HEK293 (cell line): ENCODE data around the gene IL17C.

Experiments used
- SP2 ChIP-seq: fragments of 450-650 bp; formaldehyde crosslinking; IDR thresholded peaks from 2 replicates; pipeline ENCODE4 v1.5.1; 2016; ENCODE audit warnings: missing biosample characterization, missing genetic modification characterization
- TCF7L2 ChIP-seq: IDR thresholded peaks from 2 replicates; pipeline ENCODE4 v1.6.1; 2011; ENCODE audit warnings: low read depth, mild to moderate bottlenecking, inconsistent platforms, low read length, moderate library complexity, borderline replicate concordance
- WT1 ChIP-seq: fragments of 450-650 bp; formaldehyde crosslinking; IDR thresholded peaks from 2 replicates; pipeline ENCODE4 v1.5.1; 2016; ENCODE audit warnings: missing biosample characterization, missing genetic modification characterization
- YY2 ChIP-seq: fragments of 450-650 bp; formaldehyde crosslinking; IDR thresholded peaks from 2 replicates; pipeline ENCODE4 v1.5.1; 2016; ENCODE audit warnings: missing biosample characterization, missing genetic modification characterization
- ZBTB21 ChIP-seq: fragments of 450-650 bp; formaldehyde crosslinking; IDR thresholded peaks from 2 replicates; pipeline ENCODE4 v1.5.1; 2017; ENCODE audit warnings: missing biosample characterization, missing genetic modification characterization
- ZNF140 ChIP-seq: fragments of 450-650 bp; formaldehyde crosslinking; IDR thresholded peaks from 2 replicates; pipeline ENCODE4 v1.5.1; 2016; ENCODE audit warnings: missing biosample characterization, missing genetic modification characterization
- ZNF513 ChIP-seq: fragments of 450-650 bp; IDR thresholded peaks from 2 replicates; pipeline ENCODE4 v1.5.1; 2018; ENCODE audit warnings: missing biosample characterization, missing genetic modification characterization
- ZNF518A ChIP-seq: fragments of 450-650 bp; formaldehyde crosslinking; conservative IDR thresholded peaks from 2 replicates; pipeline ENCODE4 v1.5.1; 2016; ENCODE audit warnings: low read depth, missing biosample characterization, missing genetic modification characterization
- ZNF670 ChIP-seq: fragments of 450-650 bp; formaldehyde crosslinking; IDR thresholded peaks from 2 replicates; pipeline ENCODE4 v1.5.1; 2016; ENCODE audit warnings: missing biosample characterization, missing genetic modification characterization, low read depth
- ZNF843 ChIP-seq: fragments of 450-650 bp; formaldehyde crosslinking; IDR thresholded peaks from 2 replicates; pipeline ENCODE4 v1.5.1; 2016; ENCODE audit warnings: missing biosample characterization, missing genetic modification characterization
- TF ChIP-seq, protein P1 (sequence below): fragments of 450-650 bp; formaldehyde crosslinking; IDR thresholded peaks from 2 replicates; pipeline ENCODE4 v1.5.1; 2016; ENCODE audit warnings: missing biosample characterization, missing genetic modification characterization
- TF ChIP-seq, protein P2 (sequence below): IDR thresholded peaks from 2 replicates; pipeline ENCODE4 v1.6.1; 2011; ENCODE audit warnings: mild to moderate bottlenecking, low read depth, low read length, borderline replicate concordance

GRCh38 chr16:88685156-88686061, 47.0 kb downstream of the IL17C start:
- TF ChIP-seq, protein P1, sequence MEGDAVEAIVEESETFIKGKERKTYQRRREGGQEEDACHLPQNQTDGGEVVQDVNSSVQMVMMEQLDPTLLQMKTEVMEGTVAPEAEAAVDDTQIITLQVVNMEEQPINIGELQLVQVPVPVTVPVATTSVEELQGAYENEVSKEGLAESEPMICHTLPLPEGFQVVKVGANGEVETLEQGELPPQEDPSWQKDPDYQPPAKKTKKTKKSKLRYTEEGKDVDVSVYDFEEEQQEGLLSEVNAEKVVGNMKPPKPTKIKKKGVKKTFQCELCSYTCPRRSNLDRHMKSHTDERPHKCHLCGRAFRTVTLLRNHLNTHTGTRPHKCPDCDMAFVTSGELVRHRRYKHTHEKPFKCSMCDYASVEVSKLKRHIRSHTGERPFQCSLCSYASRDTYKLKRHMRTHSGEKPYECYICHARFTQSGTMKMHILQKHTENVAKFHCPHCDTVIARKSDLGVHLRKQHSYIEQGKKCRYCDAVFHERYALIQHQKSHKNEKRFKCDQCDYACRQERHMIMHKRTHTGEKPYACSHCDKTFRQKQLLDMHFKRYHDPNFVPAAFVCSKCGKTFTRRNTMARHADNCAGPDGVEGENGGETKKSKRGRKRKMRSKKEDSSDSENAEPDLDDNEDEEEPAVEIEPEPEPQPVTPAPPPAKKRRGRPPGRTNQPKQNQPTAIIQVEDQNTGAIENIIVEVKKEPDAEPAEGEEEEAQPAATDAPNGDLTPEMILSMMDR, result peak; percentile 84
- no peak for TF ChIP-seq ZNF518A (tag by site-specific recombination)
- no peak for TF ChIP-seq ZNF670
- no peak for TF ChIP-seq TCF7L2
- TF ChIP-seq ZNF140 (tag by site-specific recombination), result no peak
- no peak for TF ChIP-seq YY2 (tag by site-specific recombination)
- no peak for TF ChIP-seq WT1 (tag by site-specific recombination)
- no peak for TF ChIP-seq SP2 (tag by site-specific recombination)
- TF ChIP-seq ZNF843 (tag by site-specific recombination), result no peak
- TF ChIP-seq ZNF513, result no peak
- TF ChIP-seq, protein P2, sequence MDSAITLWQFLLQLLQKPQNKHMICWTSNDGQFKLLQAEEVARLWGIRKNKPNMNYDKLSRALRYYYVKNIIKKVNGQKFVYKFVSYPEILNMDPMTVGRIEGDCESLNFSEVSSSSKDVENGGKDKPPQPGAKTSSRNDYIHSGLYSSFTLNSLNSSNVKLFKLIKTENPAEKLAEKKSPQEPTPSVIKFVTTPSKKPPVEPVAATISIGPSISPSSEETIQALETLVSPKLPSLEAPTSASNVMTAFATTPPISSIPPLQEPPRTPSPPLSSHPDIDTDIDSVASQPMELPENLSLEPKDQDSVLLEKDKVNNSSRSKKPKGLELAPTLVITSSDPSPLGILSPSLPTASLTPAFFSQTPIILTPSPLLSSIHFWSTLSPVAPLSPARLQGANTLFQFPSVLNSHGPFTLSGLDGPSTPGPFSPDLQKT, result no peak
- TF ChIP-seq ZBTB21 (tag by site-specific recombination), result no peak
